Astrocyte (in vitro differentiated cells and primary cell): ENCODE data around the gene TRMT13. TPM values are rescaled to one million over a fixed set of nuclear protein-coding genes. Genes with fewer than 3 reads are reported as not detected.

ENCODE experiments used
- DNase-seq: peaks from one replicate; pipeline ENCODE4 v3.0.0-alpha.2; 2010; ENCODE audit warnings: low read depth
- FAIRE-seq: peaks from 2 replicates; lab custom pipeline; 2011; peaks lifted over from hg19 to GRCh38; lab: Jason Lieb, UNC
- H2AFZ ChIP-seq: 2 replicates; pipeline ENCODE4 v1.6.0; 2012; ENCODE audit warnings: low read depth, low read length, inconsistent platforms
- H3K27ac ChIP-seq: 2 replicates; pipeline ENCODE4 v1.5.1; 2011; ENCODE audit warnings: low read depth, low read length, inconsistent platforms
- H3K27me3 ChIP-seq: 2 replicates; pipeline ENCODE4 v1.6.0; 2011; ENCODE audit warnings: low read length, inconsistent platforms; ENCODE audit not compliant: insufficient read depth
- H3K36me3 ChIP-seq: 2 replicates; pipeline ENCODE4 v1.5.1; 2011; ENCODE audit warnings: low read length, inconsistent platforms; ENCODE audit not compliant: insufficient read depth
- H3K4me1 ChIP-seq: 2 replicates; pipeline ENCODE4 v1.5.1; 2011; ENCODE audit warnings: low read length, inconsistent platforms; ENCODE audit not compliant: insufficient read depth
- H3K4me2 ChIP-seq: 2 replicates; pipeline ENCODE4 v1.6.0; 2012; ENCODE audit warnings: low read length, inconsistent platforms
- H3K4me3 ChIP-seq: 2 replicates; pipeline ENCODE4 v1.5.1; 2011; ENCODE audit warnings: low read depth, mild to moderate bottlenecking, low read length, inconsistent platforms; ENCODE audit not compliant: insufficient read depth
- H3K79me2 ChIP-seq: 2 replicates; pipeline ENCODE4 v1.6.0; 2012; ENCODE audit warnings: mild to moderate bottlenecking, low read length, inconsistent platforms; ENCODE audit not compliant: insufficient read depth
- H3K9ac ChIP-seq: 2 replicates; pipeline ENCODE4 v1.6.0; 2012; ENCODE audit warnings: mild to moderate bottlenecking, low read length, inconsistent platforms
- H3K9me3 ChIP-seq: 2 replicates; pipeline ENCODE4 v1.5.1; 2012; ENCODE audit warnings: low read depth, mild to moderate bottlenecking, low read length, inconsistent platforms; ENCODE audit not compliant: insufficient read depth
- H4K20me1 ChIP-seq: 2 replicates; pipeline ENCODE4 v1.6.0; 2012; ENCODE audit warnings: low read length, inconsistent platforms; ENCODE audit not compliant: insufficient read depth
- H3K27ac Mint-ChIP-seq: one replicate; pipeline ENCODE4 v1.8.0; 2021; ENCODE audit warnings: mild to moderate bottlenecking, mixed read lengths; ENCODE audit not compliant: unreplicated experiment
- H3K27me3 Mint-ChIP-seq: one replicate; pipeline ENCODE4 v1.8.0; 2021; ENCODE audit warnings: low read depth, mixed read lengths; ENCODE audit not compliant: unreplicated experiment
- H3K36me3 Mint-ChIP-seq: one replicate; pipeline ENCODE4 v1.8.0; 2021; ENCODE audit warnings: low read depth, mixed read lengths; ENCODE audit not compliant: unreplicated experiment
- H3K4me1 Mint-ChIP-seq: one replicate; pipeline ENCODE4 v1.8.0; 2021; ENCODE audit warnings: low read depth, mixed read lengths; ENCODE audit not compliant: unreplicated experiment
- H3K4me3 Mint-ChIP-seq: one replicate; pipeline ENCODE4 v1.8.0; 2021; ENCODE audit warnings: mild to moderate bottlenecking, moderate library complexity, mixed read lengths; ENCODE audit not compliant: unreplicated experiment
- H3K9me3 Mint-ChIP-seq: one replicate; pipeline ENCODE4 v1.8.0; 2021; ENCODE audit warnings: mild to moderate bottlenecking, mixed read lengths; ENCODE audit not compliant: unreplicated experiment
- EZH2 ChIP-seq: IDR thresholded peaks from 2 replicates; pipeline ENCODE4 v1.6.1; 2012; ENCODE audit warnings: mild to moderate bottlenecking, low read length, inconsistent platforms; ENCODE audit not compliant: insufficient read depth
- total RNA-seq: library from RNA; stranded (reverse); gene quantifications from 2 replicates; pipeline ENCODE4 v1.2.1, GENCODE V29; 2021
- TF ChIP-seq, protein P1 (sequence below): IDR thresholded peaks from 2 replicates; pipeline ENCODE4 v1.5.1; 2011; ENCODE audit warnings: low read depth, mild to moderate bottlenecking, inconsistent platforms, low read length, moderate library complexity; ENCODE audit not compliant: insufficient read depth

TRMT13 gene
- total RNA-seq, 1 donor from 2014 or later, result 11.7 TPM

- Mint-ChIP-seq H3K36me3 (no peaks in the 10 kb centered on the region), H3K27me3 (no peaks in the 10 kb centered on the region), H3K4me1 (no peaks in the 10 kb centered on the region), H3K27ac (no peak overlapping the region), H3K9me3 (no peaks in the 10 kb centered on the region), H3K4me3 (no peak overlapping the region)
- Histone ChIP-seq H3K4me2 (no peak overlapping the region), H3K27ac (no peak overlapping the region), H3K9ac (no peak overlapping the region), H3K4me1 (peaks cover 12% of the 10 kb centered on the region), H3K27me3 (no peaks in the 10 kb centered on the region), H3K79me2 (no peaks in the 10 kb centered on the region), H2AFZ (no peak overlapping the region), H3K9me3 (no peaks in the 10 kb centered on the region), H4K20me1 (no peaks in the 10 kb centered on the region), H3K4me3 (no peak overlapping the region), H3K36me3 (no peaks in the 10 kb centered on the region)
- no peak for TF ChIP-seq EZH2
- TF ChIP-seq, protein P1, sequence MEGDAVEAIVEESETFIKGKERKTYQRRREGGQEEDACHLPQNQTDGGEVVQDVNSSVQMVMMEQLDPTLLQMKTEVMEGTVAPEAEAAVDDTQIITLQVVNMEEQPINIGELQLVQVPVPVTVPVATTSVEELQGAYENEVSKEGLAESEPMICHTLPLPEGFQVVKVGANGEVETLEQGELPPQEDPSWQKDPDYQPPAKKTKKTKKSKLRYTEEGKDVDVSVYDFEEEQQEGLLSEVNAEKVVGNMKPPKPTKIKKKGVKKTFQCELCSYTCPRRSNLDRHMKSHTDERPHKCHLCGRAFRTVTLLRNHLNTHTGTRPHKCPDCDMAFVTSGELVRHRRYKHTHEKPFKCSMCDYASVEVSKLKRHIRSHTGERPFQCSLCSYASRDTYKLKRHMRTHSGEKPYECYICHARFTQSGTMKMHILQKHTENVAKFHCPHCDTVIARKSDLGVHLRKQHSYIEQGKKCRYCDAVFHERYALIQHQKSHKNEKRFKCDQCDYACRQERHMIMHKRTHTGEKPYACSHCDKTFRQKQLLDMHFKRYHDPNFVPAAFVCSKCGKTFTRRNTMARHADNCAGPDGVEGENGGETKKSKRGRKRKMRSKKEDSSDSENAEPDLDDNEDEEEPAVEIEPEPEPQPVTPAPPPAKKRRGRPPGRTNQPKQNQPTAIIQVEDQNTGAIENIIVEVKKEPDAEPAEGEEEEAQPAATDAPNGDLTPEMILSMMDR, result no peak
- FAIRE-seq (no peak), DNase-seq (no peak)
Measured at GRCh38 chr1:100184536-100184935, 51.6 kb downstream of the TRMT13 start.

GRCh38 chr1:100187912-100188311 lies 54.9 kb downstream of the TRMT13 start:
- FAIRE-seq (no peak), DNase-seq (peak; percentile 67)
- Histone ChIP-seq H3K4me2 (no peak overlapping the region), H3K4me3 (no peak overlapping the region), H3K27me3 (no peaks in the 10 kb centered on the region), H2AFZ (no peak overlapping the region), H3K9ac (no peak overlapping the region), H3K27ac (no peak overlapping the region), H3K79me2 (no peaks in the 10 kb centered on the region), H3K4me1 (peaks cover 12% of the 10 kb centered on the region), H3K36me3 (no peaks in the 10 kb centered on the region), H4K20me1 (no peaks in the 10 kb centered on the region), H3K9me3 (no peaks in the 10 kb centered on the region)
- H3K27me3 Mint-ChIP-seq, result no peaks in the 10 kb centered on the region
- TF ChIP-seq, protein P1, result no peak
- no peak for TF ChIP-seq EZH2
- no peaks in the 10 kb centered on the region for H3K4me1 Mint-ChIP-seq
- H3K9me3 Mint-ChIP-seq, result no peaks in the 10 kb centered on the region
- H3K4me3 Mint-ChIP-seq, result no peak overlapping the region
- H3K27ac Mint-ChIP-seq, result no peak overlapping the region
- H3K36me3 Mint-ChIP-seq, result no peaks in the 10 kb centered on the region

DNA sequence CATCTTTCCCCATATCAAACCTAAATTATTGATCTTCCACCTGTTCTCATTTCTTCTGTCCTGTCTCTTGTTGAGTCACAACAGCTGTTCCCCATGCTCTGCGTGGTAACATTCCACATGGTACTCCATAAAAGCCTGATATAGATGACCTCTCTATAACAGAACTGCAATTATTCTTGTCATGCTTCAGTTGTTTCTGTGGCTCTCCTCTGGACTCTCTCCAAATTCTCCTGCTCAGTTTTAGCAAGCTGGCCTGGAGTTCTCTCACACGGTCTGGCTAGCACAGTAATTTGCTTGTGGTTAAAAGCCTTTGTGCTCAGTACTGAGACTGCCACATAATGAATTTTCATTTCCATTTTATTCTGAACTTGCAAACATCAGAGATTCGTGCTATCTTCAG lies 55.7 kb downstream of the TRMT13 start:
- Histone ChIP-seq H2AFZ (no peak overlapping the region), H4K20me1 (no peaks in the 10 kb centered on the region), H3K9ac (no peak overlapping the region), H3K4me2 (peak overlapping the region; percentile 23), H3K27me3 (no peaks in the 10 kb centered on the region), H3K4me3 (no peak overlapping the region), H3K36me3 (no peaks in the 10 kb centered on the region), H3K27ac (no peak overlapping the region), H3K9me3 (no peaks in the 10 kb centered on the region), H3K4me1 (peaks cover 12% of the 10 kb centered on the region), H3K79me2 (no peaks in the 10 kb centered on the region)
- FAIRE-seq (peak; percentile 64), DNase-seq (peak; percentile 96)
- Mint-ChIP-seq H3K4me3 (no peak overlapping the region), H3K36me3 (no peaks in the 10 kb centered on the region), H3K27me3 (no peaks in the 10 kb centered on the region), H3K27ac (no peak overlapping the region), H3K4me1 (no peaks in the 10 kb centered on the region), H3K9me3 (no peaks in the 10 kb centered on the region)
- no peak for TF ChIP-seq EZH2
- TF ChIP-seq, protein P1, result no peak
